NT2/D1 (cell line): ENCODE results near the gene GPR39.

Experiments
- YY1 ChIP-seq: IDR thresholded peaks from 2 replicates; pipeline ENCODE4 v1.6.1; 2011; ENCODE audit not compliant: insufficient read length, insufficient read depth
- ZNF274 ChIP-seq: IDR thresholded peaks from 2 replicates; pipeline ENCODE4 v1.6.1; 2011; ENCODE audit warnings: mild to moderate bottlenecking, low read depth, low read length

GRCh38 chr2:132401326-132401725, 15.3 kb upstream of the GPR39 start:
- TF ChIP-seq YY1, result no peak
- TF ChIP-seq ZNF274, result no peak
